BLaER1 treated with 17β-estradiol and CSF1 and Interleukin-3, amounts not matched to agents 10 nM and 100 nM (cell line): Measurements from ENCODE around the gene LST1.

Experiments
- H3K27ac ChIP-seq, 11 experiments: shearing (Covaris generic); formaldehyde crosslinking; 2 replicates each; pipeline ENCODE4 v1.8.1; 2022
- H3K27me3 ChIP-seq, 11 experiments: shearing (Covaris generic); formaldehyde crosslinking; 2 replicates each; pipeline ENCODE4 v1.8.1; 2022
- H3K36me3 ChIP-seq, 11 experiments: shearing (Covaris generic); formaldehyde crosslinking; 2 replicates each; pipeline ENCODE4 v1.8.1; 2022
- H3K4me1 ChIP-seq, 10 experiments: shearing (Covaris generic); formaldehyde crosslinking; 2 replicates each; pipeline ENCODE4 v1.8.1; 2022
- H3K4me2 ChIP-seq, 11 experiments: shearing (Covaris generic); formaldehyde crosslinking; 2 replicates each; pipeline ENCODE4 v1.8.1; 2022
- H3K4me3 ChIP-seq, 10 experiments: shearing (Covaris generic); formaldehyde crosslinking; 2 replicates each; pipeline ENCODE4 v1.8.1; 2022
- H3K9ac ChIP-seq, 11 experiments: shearing (Covaris generic); formaldehyde crosslinking; 2 replicates each; pipeline ENCODE4 v1.8.1; 2022
- H3K9me3 ChIP-seq, 11 experiments: shearing (Covaris generic); formaldehyde crosslinking; replicated peaks in 1 of 11; 2 replicates each; pipeline ENCODE4 v1.8.1; 2022
- H4K20me1 ChIP-seq, 11 experiments: shearing (Covaris generic); formaldehyde crosslinking; 2 replicates each; pipeline ENCODE4 v1.8.1; 2022
- Cebpa-rat ChIP-seq, 11 experiments: shearing (Covaris generic); IDR thresholded peaks; 2 replicates each; pipeline ENCODE4 v1.8.1; 2022

Gene LST1

GRCh38 chr6:31592396-31592771, 6.3 kb downstream of the LST1 start:
- no peak for TF ChIP-seq Cebpa-rat (IDR thresholded peaks at IDR 0.05)
- H3K27me3 ChIP-seq = no peaks in the 10 kb centered on the region
- peak overlapping the region; percentile 50 to 84 (median 70) for H3K4me2 ChIP-seq
- peaks cover 0 to 14% (median 8%) of the 10 kb centered on the region in 11 experiments; a peak in 11 of 22 replicates for H3K9me3 ChIP-seq
- peak overlapping the region in 9 of 11 experiments; percentile 2 to 67 (median 51); a peak in 15 of 22 replicates for H3K27ac ChIP-seq
- H3K4me3 ChIP-seq = 0 out of 20 replicates have a peak overlapping the region, but pooled peaks of 1 of the 10 experiments have one; percentile 11
- peak overlapping the region in 6 of 11 experiments; percentile 9 to 53 (median 31); a peak in 6 of 22 replicates for H3K9ac ChIP-seq
- H3K36me3 ChIP-seq = peaks cover 0 to 10% (median 0%) of the 10 kb centered on the region in 11 experiments; a peak in 5 of 22 replicates
- H3K4me1 ChIP-seq = peaks cover 44 to 69% (median 54%) of the 10 kb centered on the region in 10 experiments
- H4K20me1 ChIP-seq = no peaks in the 10 kb centered on the region

GRCh38 chr6:31597006-31597405, 10.9 kb downstream of the LST1 start:
- no peak for TF ChIP-seq Cebpa-rat (IDR thresholded peaks at IDR 0.05)
- Histone ChIP-seq H4K20me1 (no peaks in the 10 kb centered on the region), H3K9ac (no peak overlapping the region), H3K36me3 (no peaks in the 10 kb centered on the region), H3K9me3 (peaks cover 0 to 14% (median 8%) of the 10 kb centered on the region in 11 experiments; a peak in 11 of 22 replicates), H3K27ac (peak overlapping the region in 3 of 11 experiments; percentile 3 to 51 (median 18); a peak in 2 of 22 replicates), H3K4me3 (no peak overlapping the region), H3K4me1 (peaks cover 32 to 58% (median 45%) of the 10 kb centered on the region in 10 experiments), H3K27me3 (no peaks in the 10 kb centered on the region), H3K4me2 (0 out of 22 replicates have a peak overlapping the region, but pooled peaks of 1 of the 11 experiments have one; percentile 9)

- H3K9ac ChIP-seq = no peak overlapping the region
- H4K20me1 ChIP-seq = no peaks in the 10 kb centered on the region
- H3K4me1 ChIP-seq = peaks cover 7 to 16% (median 9%) of the 10 kb centered on the region in 10 experiments; a peak in 12 of 20 replicates
- H3K9me3 ChIP-seq = no peaks in the 10 kb centered on the region
- H3K36me3 ChIP-seq = no peaks in the 10 kb centered on the region
- no peak for TF ChIP-seq Cebpa-rat (IDR thresholded peaks at IDR 0.05)
- no peak overlapping the region for H3K27ac ChIP-seq
- no peaks in the 10 kb centered on the region for H3K27me3 ChIP-seq
- no peak overlapping the region for H3K4me2 ChIP-seq
- no peak overlapping the region for H3K4me3 ChIP-seq
These were observed 21.2 kb downstream of the LST1 start for GRCh38 chr6:31607317-31607716.

GRCh38 chr6:31609519-31610406, 23.7 kb downstream of the LST1 start:
- peaks cover 13 to 29% (median 24%) of the 10 kb centered on the region in 10 experiments for H3K4me1 ChIP-seq
- H3K36me3 ChIP-seq = no peaks in the 10 kb centered on the region
- peaks cover 0 to 4% (median 0%) of the 10 kb centered on the region in 11 experiments; a peak in 2 of 22 replicates for H3K27me3 ChIP-seq
- no peak overlapping the region for H3K4me3 ChIP-seq
- TF ChIP-seq Cebpa-rat (IDR thresholded peaks at IDR 0.05) = no peak
- no peak overlapping the region for H3K4me2 ChIP-seq
- H3K9ac ChIP-seq = no peak overlapping the region
- H3K9me3 ChIP-seq = no peaks in the 10 kb centered on the region
- no peaks in the 10 kb centered on the region; a peak in 1 of 22 replicates for H4K20me1 ChIP-seq
- H3K27ac ChIP-seq = no peak overlapping the region

GRCh38 chr6:31610968-31611367, 24.9 kb downstream of the LST1 start:
- H3K4me1 ChIP-seq = peaks cover 24 to 38% (median 34%) of the 10 kb centered on the region in 10 experiments
- peak overlapping the region in 1 of 11 experiments; percentile 27; a peak in 1 of 22 replicates for H3K4me2 ChIP-seq
- TF ChIP-seq Cebpa-rat (IDR thresholded peaks at IDR 0.05) = no peak
- H3K27ac ChIP-seq = no peak overlapping the region
- H3K36me3 ChIP-seq = no peaks in the 10 kb centered on the region
- no peaks in the 10 kb centered on the region for H3K9me3 ChIP-seq
- H4K20me1 ChIP-seq = no peaks in the 10 kb centered on the region; a peak in 1 of 22 replicates
- no peak overlapping the region for H3K9ac ChIP-seq
- peaks cover 0 to 4% (median 0%) of the 10 kb centered on the region in 11 experiments; a peak in 2 of 22 replicates for H3K27me3 ChIP-seq
- no peak overlapping the region for H3K4me3 ChIP-seq

- Histone ChIP-seq H4K20me1 (no peaks in the 10 kb centered on the region; a peak in 1 of 22 replicates), H3K4me1 (peaks cover 24 to 70% (median 35%) of the 10 kb centered on the region in 10 experiments), H3K4me3 (peak overlapping the region in 1 of 10 experiments; percentile 56; a peak in 1 of 20 replicates), H3K27ac (peak overlapping the region in 6 of 11 experiments; percentile 54 to 83 (median 71); a peak in 12 of 22 replicates), H3K36me3 (peaks cover 0 to 5% (median 0%) of the 10 kb centered on the region in 11 experiments; a peak in 1 of 22 replicates), H3K4me2 (peak overlapping the region in 9 of 11 experiments; percentile 66 to 99 (median 92); a peak in 19 of 22 replicates), H3K9ac (peak overlapping the region in 8 of 11 experiments; percentile 20 to 82 (median 56); a peak in 6 of 22 replicates), H3K9me3 (no peaks in the 10 kb centered on the region), H3K27me3 (peaks cover 0 to 4% (median 0%) of the 10 kb centered on the region in 11 experiments; a peak in 2 of 22 replicates)
- TF ChIP-seq Cebpa-rat (IDR thresholded peaks at IDR 0.05) = no peak
These were observed 28.1 kb downstream of the LST1 start for GRCh38 chr6:31614075-31614619.

GRCh38 chr6:31614684-31615578, 28.9 kb downstream of the LST1 start, which contains the start of gene AIF1:
Gene AIF1, plus strand, starts transcription at chr6:31615234. Its CDS starts 96 bp downstream, at chr6:31615330.
- peak within 1 kb of the TSS in 9 of 11 experiments; percentile 31 to 83 (median 73); a peak in 18 of 22 replicates for H3K27ac ChIP-seq
- no peak for TF ChIP-seq Cebpa-rat (IDR thresholded peaks at IDR 0.05)
- peak within 1 kb of the TSS; percentile 66 to 99 (median 84) for H3K4me2 ChIP-seq

More at GRCh38 chr6:31614684-31615578, 28.9 kb downstream of the LST1 start, which contains the start of gene AIF1:
- H3K4me3 ChIP-seq = peak within 1 kb of the TSS in 6 of 10 experiments; percentile 18 to 62 (median 58); a peak in 11 of 20 replicates
- H3K9ac ChIP-seq = peak within 1 kb of the TSS in 10 of 11 experiments; percentile 1 to 82 (median 51); a peak in 18 of 22 replicates
- peaks cover 0 to 5% (median 0%) of the 10 kb centered on the region in 11 experiments; a peak in 1 of 22 replicates for H3K36me3 ChIP-seq
- peaks cover 27 to 75% (median 40%) of the 10 kb centered on the region in 10 experiments for H3K4me1 ChIP-seq
- H3K9me3 ChIP-seq = no peaks in the 10 kb centered on the region
- no peaks in the 10 kb centered on the region; a peak in 1 of 22 replicates for H4K20me1 ChIP-seq
- H3K27me3 ChIP-seq = peaks cover 0 to 4% (median 0%) of the 10 kb centered on the region in 11 experiments; a peak in 2 of 22 replicates
